Glutamatergic neuron (in vitro differentiated cells): ENCODE data around the gene NHEJ1. TPM values are rescaled to one million over a fixed set of nuclear protein-coding genes. Genes with fewer than 3 reads are reported as not detected.

Experiments
- DNase-seq: peaks from one replicate; pipeline ENCODE4 v3.0.0; 2022
- H3K27ac Mint-ChIP-seq: one replicate; pipeline ENCODE4 v1.8.0; 2020; ENCODE audit warnings: mild to moderate bottlenecking, mixed read lengths, inconsistent platforms; ENCODE audit not compliant: unreplicated experiment
- H3K27me3 Mint-ChIP-seq: one replicate; pipeline ENCODE4 v1.8.0; 2020; ENCODE audit warnings: mild to moderate bottlenecking, moderate library complexity, mixed read lengths, inconsistent platforms; ENCODE audit not compliant: unreplicated experiment
- H3K36me3 Mint-ChIP-seq: one replicate; pipeline ENCODE4 v1.8.0; 2020; ENCODE audit warnings: mild to moderate bottlenecking, mixed read lengths, inconsistent platforms; ENCODE audit not compliant: unreplicated experiment
- H3K4me1 Mint-ChIP-seq: one replicate; pipeline ENCODE4 v1.8.0; 2020; ENCODE audit warnings: mild to moderate bottlenecking, low read depth, mixed read lengths, inconsistent platforms; ENCODE audit not compliant: unreplicated experiment
- H3K4me3 Mint-ChIP-seq: one replicate; pipeline ENCODE4 v1.8.0; 2020; ENCODE audit warnings: mild to moderate bottlenecking, mixed read lengths, inconsistent platforms; ENCODE audit not compliant: unreplicated experiment
- H3K9me3 Mint-ChIP-seq: one replicate; pipeline ENCODE4 v1.8.0; 2020; ENCODE audit warnings: mild to moderate bottlenecking, moderate library complexity, mixed read lengths, inconsistent platforms; ENCODE audit not compliant: unreplicated experiment
- total RNA-seq: library from RNA; stranded (reverse); fragmentation: NEBNext Ultra II Directional; extraction: Animal tissue kit (Norgen Biotek cat#: 25700); gene quantifications from one replicate; pipeline ENCODE4 v1.2.1, GENCODE V29; 2021; ENCODE audit not compliant: unreplicated experiment
- TF ChIP-seq, protein P1 (sequence below): fragments of 200-600 bp; sonication (generic); IDR thresholded peaks from one replicate; pipeline ENCODE4 v1.5.0; 2021; ENCODE audit not compliant: partially characterized antibody, unreplicated experiment

Gene NHEJ1
- total RNA-seq, 1 donor from 2014 or later: 24.8 TPM

DNA sequence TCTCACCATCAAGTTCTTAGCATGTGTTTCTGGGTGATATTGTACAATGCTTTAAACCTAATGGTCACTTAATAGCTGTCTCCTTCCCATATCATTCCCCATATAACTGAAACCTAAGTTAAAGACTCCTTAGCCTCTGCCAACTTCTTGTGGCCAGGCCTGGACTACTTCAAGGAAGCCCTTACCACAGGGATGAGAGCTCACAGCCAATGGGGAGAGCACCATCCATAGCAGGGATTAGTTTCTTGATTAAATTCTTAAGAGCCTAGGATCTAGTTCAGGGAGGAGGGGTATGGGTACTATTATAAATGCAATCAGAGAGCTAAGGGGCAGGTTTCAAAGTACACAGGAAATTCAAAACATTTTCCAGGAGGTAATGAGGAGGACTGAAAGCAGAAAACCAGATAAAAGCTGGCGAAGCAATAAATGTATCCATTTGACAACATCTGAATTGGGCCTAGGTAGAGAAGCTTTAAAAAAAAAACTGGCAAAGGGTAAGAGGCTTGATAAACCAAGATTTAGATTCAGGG, 65.1 kb downstream of the NHEJ1 start:
- Mint-ChIP-seq H3K9me3 (no peaks in the 10 kb centered on the region), H3K4me1 (peaks cover 3% of the 10 kb centered on the region), H3K4me3 (no peak overlapping the region), H3K36me3 (no peaks in the 10 kb centered on the region), H3K27ac (no peak overlapping the region), H3K27me3 (no peaks in the 10 kb centered on the region)
- no peak for DNase-seq
- TF ChIP-seq, protein P1, sequence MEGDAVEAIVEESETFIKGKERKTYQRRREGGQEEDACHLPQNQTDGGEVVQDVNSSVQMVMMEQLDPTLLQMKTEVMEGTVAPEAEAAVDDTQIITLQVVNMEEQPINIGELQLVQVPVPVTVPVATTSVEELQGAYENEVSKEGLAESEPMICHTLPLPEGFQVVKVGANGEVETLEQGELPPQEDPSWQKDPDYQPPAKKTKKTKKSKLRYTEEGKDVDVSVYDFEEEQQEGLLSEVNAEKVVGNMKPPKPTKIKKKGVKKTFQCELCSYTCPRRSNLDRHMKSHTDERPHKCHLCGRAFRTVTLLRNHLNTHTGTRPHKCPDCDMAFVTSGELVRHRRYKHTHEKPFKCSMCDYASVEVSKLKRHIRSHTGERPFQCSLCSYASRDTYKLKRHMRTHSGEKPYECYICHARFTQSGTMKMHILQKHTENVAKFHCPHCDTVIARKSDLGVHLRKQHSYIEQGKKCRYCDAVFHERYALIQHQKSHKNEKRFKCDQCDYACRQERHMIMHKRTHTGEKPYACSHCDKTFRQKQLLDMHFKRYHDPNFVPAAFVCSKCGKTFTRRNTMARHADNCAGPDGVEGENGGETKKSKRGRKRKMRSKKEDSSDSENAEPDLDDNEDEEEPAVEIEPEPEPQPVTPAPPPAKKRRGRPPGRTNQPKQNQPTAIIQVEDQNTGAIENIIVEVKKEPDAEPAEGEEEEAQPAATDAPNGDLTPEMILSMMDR: no peak

DNA sequence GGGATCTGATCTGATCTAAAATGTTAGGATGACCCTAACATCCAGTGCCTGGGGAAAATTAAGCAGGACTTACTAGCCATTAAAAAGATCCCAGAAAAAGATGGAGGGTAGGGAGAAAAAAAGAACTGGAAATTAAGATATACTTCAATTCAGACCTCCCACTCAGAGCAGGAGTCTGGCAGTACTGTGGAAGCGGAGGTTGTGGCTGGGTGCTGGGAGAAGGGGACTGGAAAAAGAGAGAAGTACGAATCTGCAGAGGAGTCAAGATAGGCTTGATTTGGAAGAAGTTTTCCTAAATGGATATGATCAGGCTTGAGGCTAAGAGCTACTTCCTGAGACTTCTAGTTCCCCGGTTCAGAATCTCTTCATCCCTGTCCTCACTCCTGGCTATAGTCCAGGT, 66.4 kb downstream of the NHEJ1 start:
- Mint-ChIP-seq H3K27ac (no peak overlapping the region), H3K9me3 (no peaks in the 10 kb centered on the region), H3K4me1 (peaks cover 3% of the 10 kb centered on the region), H3K27me3 (no peaks in the 10 kb centered on the region), H3K4me3 (no peak overlapping the region), H3K36me3 (no peaks in the 10 kb centered on the region)
- no peak for DNase-seq
- TF ChIP-seq, protein P1: no peak

DNA sequence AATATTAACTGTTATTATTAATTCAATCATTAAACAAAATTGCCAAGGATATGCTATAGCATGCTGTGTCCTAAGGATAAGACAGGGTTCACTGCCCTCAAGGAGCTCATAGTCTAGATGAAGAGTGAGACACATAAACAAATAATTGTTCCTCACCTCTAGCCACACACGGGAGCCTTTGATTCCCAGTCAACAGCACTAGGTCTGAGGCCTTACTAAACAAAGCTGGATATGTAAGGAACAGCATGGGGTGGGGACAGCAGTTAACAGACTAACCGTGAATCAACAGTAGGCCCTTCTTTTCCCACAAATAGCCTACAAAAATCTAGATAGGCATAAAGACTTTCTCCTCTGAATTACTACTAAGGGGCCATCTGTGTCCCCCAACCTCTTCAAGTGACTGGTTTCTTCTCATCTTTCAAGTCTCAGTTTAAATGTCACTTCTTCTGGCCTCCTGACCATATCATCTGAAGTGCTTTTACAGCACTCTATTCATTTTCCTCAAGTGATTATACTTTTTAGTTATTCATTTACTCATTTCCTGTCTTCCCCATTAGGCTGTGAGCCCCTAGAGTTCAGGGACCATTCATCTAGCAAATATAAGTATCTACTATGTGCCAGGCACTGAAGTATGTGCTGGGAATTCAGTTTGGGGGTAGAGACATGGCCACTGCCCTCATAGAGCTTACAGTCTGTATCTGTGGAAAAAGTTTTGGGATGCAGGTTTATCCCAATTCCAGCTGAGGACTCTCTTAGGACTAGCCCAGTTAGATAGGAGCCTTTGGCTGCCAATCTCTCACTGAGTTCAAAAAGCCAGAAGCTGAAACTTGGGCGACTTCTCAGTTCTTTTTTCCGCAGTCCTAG, 69.9 kb downstream of the NHEJ1 start:
- TF ChIP-seq, protein P1: no peak
- Mint-ChIP-seq H3K27me3 (no peaks in the 10 kb centered on the region), H3K4me1 (peaks cover 19% of the 10 kb centered on the region), H3K4me3 (no peak overlapping the region), H3K9me3 (no peaks in the 10 kb centered on the region), H3K36me3 (no peaks in the 10 kb centered on the region), H3K27ac (no peak overlapping the region)
- DNase-seq: no peak

DNA sequence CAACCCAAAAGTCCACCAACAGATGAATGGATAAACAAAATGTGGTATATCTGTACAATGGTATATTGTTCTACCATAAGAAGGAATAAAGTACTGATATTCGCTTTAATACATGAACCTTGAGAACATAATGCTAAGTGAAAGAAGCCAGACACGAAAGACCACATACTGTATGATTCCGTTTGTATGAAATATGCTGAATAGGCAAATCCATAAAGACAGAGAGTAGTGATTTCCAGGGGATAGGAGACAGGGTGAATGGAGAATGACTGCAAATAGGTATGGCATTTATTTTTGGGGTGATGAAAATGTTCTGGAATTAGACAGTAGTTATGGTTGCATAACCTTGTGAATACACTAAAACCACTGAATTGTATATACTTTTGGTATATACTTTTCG, 71.3 kb downstream of the NHEJ1 start:
- no peak for DNase-seq
- no peaks in the 10 kb centered on the region for H3K36me3 Mint-ChIP-seq
- H3K9me3 Mint-ChIP-seq: no peaks in the 10 kb centered on the region
- H3K27ac Mint-ChIP-seq: no peak overlapping the region
- H3K27me3 Mint-ChIP-seq: peaks cover 2% of the 10 kb centered on the region
- peaks cover 22% of the 10 kb centered on the region for H3K4me1 Mint-ChIP-seq
- TF ChIP-seq, protein P1: no peak
- H3K4me3 Mint-ChIP-seq: no peak overlapping the region

DNA sequence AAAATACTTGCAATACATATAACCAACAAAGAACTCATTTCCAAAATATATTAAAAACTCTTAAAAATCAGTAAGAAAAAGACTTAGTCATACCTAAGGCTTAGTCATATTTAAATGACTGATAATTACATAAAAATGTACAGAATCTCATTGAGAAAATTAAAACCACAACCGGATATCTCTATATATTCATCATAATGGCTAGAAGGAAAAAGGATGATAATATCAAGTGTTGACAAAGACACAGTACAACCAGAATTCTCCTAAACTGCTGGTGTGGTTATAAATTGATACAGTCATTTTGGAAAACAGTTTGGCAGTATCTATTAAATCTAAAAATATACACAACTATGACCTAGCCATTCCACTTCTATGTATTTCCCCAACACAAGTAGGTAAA, 72.8 kb downstream of the NHEJ1 start:
- DNase-seq: no peak
- Mint-ChIP-seq H3K4me3 (no peak overlapping the region), H3K9me3 (no peaks in the 10 kb centered on the region), H3K27me3 (peaks cover 2% of the 10 kb centered on the region), H3K27ac (no peak overlapping the region), H3K36me3 (no peaks in the 10 kb centered on the region), H3K4me1 (peaks cover 19% of the 10 kb centered on the region)
- TF ChIP-seq, protein P1: no peak
